ENCODE measurements around the gene WIPF2. TPM values are rescaled to one million over a fixed set of nuclear protein-coding genes. Genes with fewer than 3 reads are reported as not detected.
"Not testable (repeated sequence)": the region's sequence is repeated elsewhere in the genome, so short reads cannot be mapped to it uniquely, and the experiment has no call there.

The WIPF2 gene
- total and polyA plus RNA-seq, 4 donors = 10.6 to 34.5 (median 14.9) TPM

DNA sequence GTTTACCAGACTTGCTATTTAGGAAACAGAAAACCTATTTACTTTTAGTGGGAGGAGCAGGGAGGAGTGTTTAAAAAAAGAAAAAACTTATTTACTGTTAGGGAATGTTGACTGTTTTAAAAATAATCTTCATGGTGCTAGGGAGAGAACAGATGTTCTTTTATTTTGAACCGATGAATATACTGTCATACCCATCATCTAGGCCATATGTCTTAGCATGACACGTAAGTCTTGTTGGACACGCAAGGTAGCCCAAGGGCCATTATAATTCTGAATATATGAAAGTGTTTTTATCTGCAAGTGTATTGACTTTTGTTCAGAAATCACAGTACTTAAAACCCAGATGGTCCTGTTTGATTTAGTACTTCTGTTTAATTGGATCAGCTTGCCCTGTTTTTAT lies 11.6 kb downstream of the WIPF2 start:
- H3K36me3 ChIP-seq (ENCODE audit: control insufficient read depth in 4 of 4, insufficient read depth in 4 of 4, low read length in 4 of 4) = peaks cover 0 to 12% (median 10%) of the 10 kb centered on the region in 4 donors
- 81 to 83% methylated on average over 3 of the region's 3 CpGs for WGBS, 2 donors
- DNase-seq (no peak), ATAC-seq (ENCODE audit: insufficient read depth, low FRiP score) (no peak)
- no peak overlapping the region for H3K27ac ChIP-seq (ENCODE audit: low read depth in 1 of 2, low read length in 1 of 2)
- H3K9me3 ChIP-seq (ENCODE audit: control insufficient read depth in 4 of 4, insufficient read depth in 3 of 4, low read length in 3 of 4) = no peaks in the 10 kb centered on the region
- TF ChIP-seq CTCF (IDR thresholded peaks at IDR 0.05; ENCODE audit: control extremely low read depth, extremely low read depth) = no peak
- H3K4me3 ChIP-seq = no peak overlapping the region
- H3K9ac ChIP-seq (ENCODE audit: insufficient read depth in 1 of 2, low read length in 2 of 2) = no peak overlapping the region
- peaks cover 0 to 3% (median 0%) of the 10 kb centered on the region in 5 donors for H3K4me1 ChIP-seq (ENCODE audit: control insufficient read depth in 5 of 5, insufficient read depth in 5 of 5, low read length in 5 of 5)
- H3K27me3 ChIP-seq (ENCODE audit: control insufficient read depth in 3 of 3, insufficient read depth in 3 of 3, low read length in 2 of 3) = no peaks in the 10 kb centered on the region

DNA sequence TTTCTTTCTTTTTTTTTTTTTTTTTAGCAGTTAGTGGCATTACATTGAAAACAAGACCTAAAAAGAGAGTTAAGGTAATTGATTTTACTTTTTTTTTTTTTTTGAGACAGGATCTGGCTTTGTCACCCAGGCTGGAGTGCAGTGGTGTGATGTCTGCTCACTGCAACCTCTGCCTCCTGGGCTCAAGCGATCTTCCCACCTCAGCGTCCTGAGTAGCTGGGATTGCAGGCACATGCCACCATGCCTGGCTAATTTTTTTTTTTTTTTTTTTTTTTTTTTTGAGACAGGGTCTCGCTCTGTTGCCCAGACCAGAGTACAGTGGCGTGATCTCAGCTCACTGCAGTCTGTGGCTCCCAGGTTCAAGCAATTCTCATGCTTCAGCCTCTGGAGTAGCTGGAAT lies 12.8 kb downstream of the WIPF2 start:
- WGBS, 2 donors = 98 to 100% methylated on average over 4 of the region's 4 CpGs
- ATAC-seq (ENCODE audit: insufficient read depth, low FRiP score) = not testable (repeated sequence)

DNA sequence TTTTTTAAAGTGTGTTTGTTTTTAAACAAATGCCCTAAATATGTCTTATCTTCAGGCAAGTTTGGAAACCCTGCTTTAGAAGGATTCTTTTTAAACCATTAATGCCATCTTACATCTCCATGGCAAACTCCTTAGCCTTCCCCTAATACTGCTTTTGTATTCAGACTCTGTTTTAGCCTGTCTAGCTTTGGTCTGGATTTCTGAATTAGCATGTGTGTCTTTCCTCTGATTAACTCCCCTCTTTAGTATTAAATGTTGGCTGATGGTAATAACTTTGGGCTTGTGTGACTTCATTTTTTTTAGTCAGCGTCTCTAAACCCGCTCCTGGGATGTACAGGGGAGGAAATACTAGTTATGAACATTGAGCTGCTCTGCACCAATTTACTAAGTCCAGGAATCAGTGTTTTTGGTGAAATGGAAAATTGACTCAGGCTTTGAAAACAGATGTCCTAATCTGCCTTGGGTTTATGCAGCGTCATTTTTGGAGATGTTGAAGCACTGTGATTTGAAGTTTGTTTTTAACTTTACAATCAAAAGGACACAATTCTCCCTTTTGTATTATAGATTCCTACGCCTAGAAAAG lies 22.2 kb downstream of the WIPF2 start:
- no peak for TF ChIP-seq CTCF (IDR thresholded peaks at IDR 0.05; ENCODE audit: control extremely low read depth, extremely low read depth)
- ATAC-seq (ENCODE audit: insufficient read depth, low FRiP score) (no peak), DNase-seq (no peak)
- no peak overlapping the region for H3K9ac ChIP-seq (ENCODE audit: insufficient read depth in 1 of 2, low read length in 2 of 2)
- WGBS, 2 donors = 85 to 95% methylated on average over 4 of the region's 4 CpGs
- H3K9me3 ChIP-seq (ENCODE audit: control insufficient read depth in 4 of 4, insufficient read depth in 3 of 4, low read length in 3 of 4) = no peaks in the 10 kb centered on the region
- H3K4me1 ChIP-seq (ENCODE audit: control insufficient read depth in 5 of 5, insufficient read depth in 5 of 5, low read length in 5 of 5) = peaks cover 0 to 13% (median 2%) of the 10 kb centered on the region in 5 donors
- H3K27me3 ChIP-seq (ENCODE audit: control insufficient read depth in 3 of 3, insufficient read depth in 3 of 3, low read length in 2 of 3) = no peaks in the 10 kb centered on the region
- no peak overlapping the region for H3K27ac ChIP-seq (ENCODE audit: low read depth in 1 of 2, low read length in 1 of 2)
- peaks cover 0 to 4% (median under 1%) of the 10 kb centered on the region in 4 donors for H3K36me3 ChIP-seq (ENCODE audit: control insufficient read depth in 4 of 4, insufficient read depth in 4 of 4, low read length in 4 of 4)
- no peak overlapping the region for H3K4me3 ChIP-seq

More for the DNA sequence above, 12.8 kb downstream of the WIPF2 start:
- peaks cover 0 to 15% (median 10%) of the 10 kb centered on the region in 4 donors for H3K36me3 ChIP-seq (ENCODE audit: control insufficient read depth in 4 of 4, insufficient read depth in 4 of 4, low read length in 4 of 4)
- not testable (repeated sequence) for DNase-seq; H3K9ac ChIP-seq (ENCODE audit: insufficient read depth in 1 of 2, low read length in 2 of 2); H3K4me3 ChIP-seq; H3K27me3 ChIP-seq (ENCODE audit: control insufficient read depth in 3 of 3, insufficient read depth in 3 of 3, low read length in 2 of 3); H3K4me1 ChIP-seq (ENCODE audit: control insufficient read depth in 5 of 5, insufficient read depth in 5 of 5, low read length in 5 of 5); H3K27ac ChIP-seq (ENCODE audit: low read depth in 1 of 2, low read length in 1 of 2); H3K9me3 ChIP-seq (ENCODE audit: control insufficient read depth in 4 of 4, insufficient read depth in 3 of 4, low read length in 3 of 4)

DNA sequence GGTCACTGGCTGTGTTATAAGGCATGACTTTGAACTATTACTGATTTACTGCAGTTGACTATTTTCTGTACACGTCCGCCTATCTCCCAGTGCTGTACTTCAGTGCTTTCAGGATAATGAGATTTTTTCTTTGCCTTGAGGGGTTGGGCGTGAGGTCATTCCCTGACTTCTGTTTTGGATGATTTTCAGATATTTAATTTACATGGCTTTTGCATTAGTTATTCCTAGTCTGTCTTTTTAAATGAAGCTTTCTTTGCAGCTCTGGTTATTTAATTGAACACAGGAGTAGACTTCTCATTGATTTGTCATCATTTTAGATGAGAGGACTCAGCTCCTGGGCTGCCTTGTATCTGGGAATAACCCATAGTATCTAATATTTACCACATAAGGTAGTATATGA lies 23.7 kb downstream of the WIPF2 start:
- TF ChIP-seq CTCF (IDR thresholded peaks at IDR 0.05; ENCODE audit: control extremely low read depth, extremely low read depth) = no peak
- WGBS, 2 donors = 95 to 97% methylated on average over 3 of the region's 3 CpGs
- H3K9ac ChIP-seq (ENCODE audit: insufficient read depth in 1 of 2, low read length in 2 of 2) = no peak overlapping the region
- DNase-seq (no peak), ATAC-seq (ENCODE audit: insufficient read depth, low FRiP score) (no peak)
- H3K9me3 ChIP-seq (ENCODE audit: control insufficient read depth in 4 of 4, insufficient read depth in 3 of 4, low read length in 3 of 4) = no peaks in the 10 kb centered on the region
- H3K27ac ChIP-seq (ENCODE audit: low read depth in 1 of 2, low read length in 1 of 2) = no peak overlapping the region
- peaks cover 0 to 13% (median 2%) of the 10 kb centered on the region in 5 donors for H3K4me1 ChIP-seq (ENCODE audit: control insufficient read depth in 5 of 5, insufficient read depth in 5 of 5, low read length in 5 of 5)
- no peaks in the 10 kb centered on the region for H3K27me3 ChIP-seq (ENCODE audit: control insufficient read depth in 3 of 3, insufficient read depth in 3 of 3, low read length in 2 of 3)
- no peak overlapping the region for H3K4me3 ChIP-seq
- peaks cover 0 to 2% (median under 1%) of the 10 kb centered on the region in 4 donors for H3K36me3 ChIP-seq (ENCODE audit: control insufficient read depth in 4 of 4, insufficient read depth in 4 of 4, low read length in 4 of 4)
